NCI-H1092 treated with DMSO at 0.1 percent for 48 hours (cell line): ENCODE results near the gene RAB6B.

Source experiments
- DNase-seq: peaks from one replicate; lab custom pipeline; 2025; lab: John Stamatoyannopoulos, UW

RAB6B gene

DNA sequence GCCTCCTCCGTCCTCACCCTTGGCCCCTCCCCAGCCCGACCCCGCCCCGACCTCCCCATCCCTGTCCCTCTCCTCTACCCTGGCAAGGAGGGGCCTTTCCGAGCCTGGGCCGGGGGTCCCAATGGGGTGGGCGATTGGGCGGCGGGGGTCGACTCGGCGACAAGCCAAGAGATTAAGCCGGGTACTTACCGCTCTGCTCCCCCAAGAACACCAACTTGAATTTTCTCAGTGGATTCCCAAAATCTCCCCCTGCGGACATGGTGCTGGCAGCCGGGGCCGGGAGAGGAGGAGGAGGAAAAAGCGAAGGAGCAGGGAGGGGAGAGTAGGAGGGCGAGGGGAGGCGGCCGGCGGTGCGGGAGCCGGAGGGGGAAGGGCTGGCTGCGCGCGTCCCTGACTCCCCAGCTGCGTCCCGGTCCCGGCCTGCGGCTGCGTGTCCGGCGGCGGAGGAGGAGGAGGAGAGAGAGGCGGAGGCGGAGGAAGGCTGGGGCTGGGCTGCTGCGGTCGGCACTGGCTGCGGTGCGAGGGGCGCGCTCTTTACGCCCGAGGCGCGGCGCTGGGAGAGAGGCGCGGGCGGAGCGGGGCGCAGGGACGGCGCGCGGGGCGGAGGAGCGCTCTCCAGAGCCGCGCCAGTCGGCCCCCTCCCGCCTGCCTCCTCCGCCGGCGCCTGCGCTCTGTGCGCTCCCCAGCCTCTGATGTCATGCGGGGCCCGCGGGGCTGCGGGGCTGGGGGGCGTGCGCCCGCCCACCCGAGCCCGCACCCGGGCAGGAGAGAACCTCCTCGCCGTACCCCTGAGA lies at the start of gene RAB6B:
TSS of gene RAB6B (minus strand) at position 675 of the 794 bp plus-strand sequence. CDS start at position 259, 416 bp downstream.
- DNase-seq = peak; percentile 36

DNA sequence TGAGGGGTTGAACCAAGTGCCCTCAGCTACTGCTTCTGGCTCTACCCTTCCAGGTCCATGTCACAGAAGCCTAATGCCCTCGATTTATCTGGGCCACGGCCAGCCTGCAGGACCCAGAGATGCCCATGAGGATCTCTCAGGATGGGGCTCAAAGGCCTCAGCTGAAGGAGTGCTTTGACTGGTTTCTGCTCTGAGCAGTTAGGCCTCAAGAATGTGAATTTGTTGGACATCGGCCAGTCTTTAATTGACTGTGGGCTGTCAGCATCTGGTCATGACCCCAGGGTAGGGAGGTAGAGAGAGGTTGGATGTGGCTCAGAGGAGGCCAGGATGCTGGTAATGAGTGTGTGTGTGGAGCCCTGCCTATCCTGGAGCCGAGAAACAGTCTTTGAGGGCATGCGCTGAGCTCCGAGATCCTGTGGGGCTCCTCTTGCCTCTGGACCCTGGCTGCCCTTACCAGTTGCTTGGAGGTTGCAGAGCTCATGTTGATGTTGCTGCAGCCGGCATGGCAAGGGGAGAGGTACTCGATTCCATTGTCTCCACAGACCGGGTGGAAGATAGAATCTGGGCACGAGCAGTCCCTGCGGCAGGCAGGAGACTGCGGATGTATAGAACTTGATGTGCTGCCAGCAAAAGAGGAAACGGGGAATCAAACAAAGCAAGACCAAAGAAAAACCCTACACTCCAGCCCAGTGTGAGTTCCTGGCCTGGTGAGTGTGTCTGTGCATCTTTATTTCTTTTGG lies 49.1 kb upstream of the RAB6B start:
- peak; percentile 62 for DNase-seq

DNA sequence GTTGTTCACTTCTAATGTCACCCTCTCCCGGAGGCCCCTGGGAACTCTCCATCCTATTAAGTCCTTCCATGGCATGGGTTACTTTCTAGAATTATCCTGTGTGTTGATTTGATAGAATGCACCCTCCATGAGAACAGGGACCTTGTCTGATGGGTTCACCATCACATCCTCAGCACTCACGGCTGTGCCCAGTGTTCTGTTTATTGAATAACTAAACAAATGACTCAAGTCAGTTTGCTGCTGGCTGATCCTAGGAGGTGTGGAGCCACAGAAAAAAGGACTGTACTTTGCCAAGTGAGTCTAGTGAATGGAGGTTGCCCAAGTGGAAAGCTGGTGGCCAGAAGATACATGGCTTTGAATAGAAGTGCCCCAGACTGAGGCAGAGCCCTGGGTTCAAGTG lies 48.5 kb upstream of the RAB6B start:
- DNase-seq = no peak

DNA sequence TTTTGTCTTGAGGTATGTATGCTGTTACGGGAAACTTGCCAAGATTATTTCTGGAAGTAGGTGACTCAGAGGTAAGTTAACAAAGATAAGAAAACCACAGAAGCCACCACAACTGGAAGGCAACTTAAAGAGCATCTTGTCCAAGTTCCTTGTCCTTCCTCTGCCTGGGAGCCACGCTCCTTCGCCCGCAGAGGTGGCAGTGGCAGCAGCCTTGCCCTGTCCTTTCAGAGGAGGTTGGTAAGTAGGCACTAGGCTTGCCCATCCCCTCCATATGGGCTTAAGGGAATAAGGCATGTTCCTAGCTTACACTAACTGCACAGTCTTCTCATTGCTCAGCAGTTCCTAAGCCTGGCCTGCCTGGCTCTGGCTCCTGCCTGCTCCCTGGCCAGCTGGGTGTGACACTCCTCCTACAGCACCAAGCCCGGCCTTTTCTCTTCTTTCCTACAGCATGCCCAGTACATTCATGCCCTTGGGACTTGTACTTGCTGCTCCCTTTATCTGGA lies 48.0 kb upstream of the RAB6B start:
- DNase-seq = no peak

DNA sequence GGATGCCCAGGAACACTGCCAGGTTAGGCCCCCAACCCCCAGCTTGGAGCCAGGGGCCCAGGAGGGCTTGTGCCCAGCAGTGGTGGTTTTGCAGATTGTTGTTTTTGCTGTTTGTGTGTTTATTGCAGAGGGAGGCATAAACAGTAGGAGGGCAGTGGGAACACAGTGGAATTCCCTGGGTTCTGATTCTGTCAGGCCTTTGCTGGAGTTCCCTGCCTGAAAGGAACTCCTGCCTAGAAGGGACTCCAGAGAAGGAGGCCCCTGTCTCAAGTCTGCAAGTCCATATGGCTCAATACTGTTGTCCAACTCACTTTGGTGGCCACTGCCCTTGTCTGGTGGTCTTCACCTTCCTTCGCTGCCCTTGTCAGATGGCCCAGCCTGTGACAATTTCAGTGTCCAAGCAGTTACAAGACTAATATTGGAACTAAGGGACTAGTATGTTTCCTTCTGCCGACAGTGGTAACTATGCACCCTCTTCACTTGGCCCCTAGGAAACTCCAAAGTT lies 47.4 kb upstream of the RAB6B start:
- no peak for DNase-seq

DNA sequence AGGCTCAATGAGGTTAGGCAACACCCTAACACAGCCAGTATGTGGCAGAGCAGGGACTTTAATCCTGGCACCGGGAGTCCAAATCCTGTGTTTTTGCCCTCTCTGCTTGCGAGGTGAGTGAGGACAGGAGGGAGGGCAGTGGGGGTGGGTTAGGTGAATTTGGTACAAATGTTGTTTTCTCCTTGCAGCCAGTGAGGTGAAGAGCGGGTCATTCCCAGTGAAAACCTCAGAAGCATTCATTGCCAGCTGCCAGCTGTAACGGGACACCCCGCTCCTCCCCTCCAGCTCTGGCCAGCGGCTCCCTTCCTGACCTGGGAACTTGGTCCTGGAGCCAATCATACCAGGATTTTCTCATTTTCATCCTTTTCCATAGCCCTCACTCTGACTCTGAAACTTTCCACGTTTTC lies 45.7 kb upstream of the RAB6B start:
- DNase-seq = no peak

DNA sequence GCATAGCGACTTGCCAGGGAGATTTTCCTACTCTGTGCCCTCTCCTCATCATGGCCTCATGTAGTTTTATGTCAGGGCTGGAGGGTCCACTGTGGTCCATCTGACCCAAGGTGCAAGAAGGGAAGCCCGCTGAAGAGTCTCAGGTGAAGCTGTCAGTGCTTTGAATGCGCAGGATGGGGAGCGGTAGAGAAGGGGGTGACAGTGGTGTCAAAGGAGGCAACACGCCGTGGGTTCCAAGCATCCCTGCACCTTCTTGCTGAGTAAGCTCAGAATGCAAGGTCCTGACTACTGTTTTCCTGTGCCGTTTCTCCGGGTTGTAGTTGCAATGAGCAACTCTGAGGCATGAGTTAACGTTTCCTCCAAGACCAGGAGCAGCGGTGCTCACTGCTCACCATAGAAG lies 44.9 kb upstream of the RAB6B start:
- DNase-seq = no peak

DNA sequence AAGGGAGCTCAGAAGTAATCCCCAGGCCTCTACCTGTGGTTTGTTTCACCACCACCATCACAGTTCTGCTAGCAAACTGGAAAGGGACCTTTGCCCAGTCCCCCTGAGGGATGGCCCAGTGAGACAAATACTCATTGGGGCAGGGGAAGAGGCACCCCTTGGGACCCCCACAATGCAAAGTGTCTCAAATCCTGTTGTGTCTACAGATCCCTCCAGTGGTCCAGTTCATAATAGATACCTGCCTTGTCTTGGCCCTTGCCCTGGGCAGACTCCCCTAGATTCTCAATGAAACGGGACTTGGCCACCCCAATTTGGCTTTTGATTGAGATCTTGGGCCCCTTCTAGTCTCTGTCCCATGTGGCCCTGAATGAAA lies 43.8 kb upstream of the RAB6B start:
- no peak for DNase-seq

DNA sequence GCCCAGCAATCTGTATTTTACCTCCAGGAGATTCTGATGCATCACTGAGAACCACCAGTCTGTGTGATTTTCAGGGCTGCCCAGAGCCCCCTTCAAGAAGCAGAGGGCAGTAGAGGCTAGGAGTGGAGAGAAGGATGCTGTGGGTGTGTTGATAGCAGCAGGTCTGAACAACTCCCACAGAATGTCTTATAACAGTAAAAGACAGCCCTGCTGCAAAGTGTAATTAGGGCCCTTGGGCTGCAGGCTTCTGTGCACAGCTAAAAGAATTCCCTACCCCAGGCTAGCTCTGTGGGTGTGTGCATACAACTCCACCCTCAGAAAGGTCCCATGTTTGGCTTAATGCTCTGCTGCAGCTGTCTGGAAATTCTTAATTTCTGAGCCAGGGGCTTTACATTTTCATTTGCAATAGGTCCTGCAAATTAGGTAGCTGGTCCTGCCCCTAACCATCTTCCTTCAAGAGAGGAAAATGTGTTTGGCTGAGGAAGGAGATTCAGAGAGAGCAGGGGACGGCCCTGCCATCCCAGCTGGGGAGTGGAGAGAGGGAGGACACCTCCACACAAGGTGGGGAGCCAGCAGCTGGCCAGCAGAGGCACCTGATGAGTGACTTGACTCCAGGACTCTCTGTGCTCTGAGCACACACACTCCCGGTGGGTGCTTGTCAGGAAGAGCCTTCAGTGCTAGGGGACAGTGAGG lies 43.2 kb upstream of the RAB6B start:
- peak; percentile 11 for DNase-seq

DNA sequence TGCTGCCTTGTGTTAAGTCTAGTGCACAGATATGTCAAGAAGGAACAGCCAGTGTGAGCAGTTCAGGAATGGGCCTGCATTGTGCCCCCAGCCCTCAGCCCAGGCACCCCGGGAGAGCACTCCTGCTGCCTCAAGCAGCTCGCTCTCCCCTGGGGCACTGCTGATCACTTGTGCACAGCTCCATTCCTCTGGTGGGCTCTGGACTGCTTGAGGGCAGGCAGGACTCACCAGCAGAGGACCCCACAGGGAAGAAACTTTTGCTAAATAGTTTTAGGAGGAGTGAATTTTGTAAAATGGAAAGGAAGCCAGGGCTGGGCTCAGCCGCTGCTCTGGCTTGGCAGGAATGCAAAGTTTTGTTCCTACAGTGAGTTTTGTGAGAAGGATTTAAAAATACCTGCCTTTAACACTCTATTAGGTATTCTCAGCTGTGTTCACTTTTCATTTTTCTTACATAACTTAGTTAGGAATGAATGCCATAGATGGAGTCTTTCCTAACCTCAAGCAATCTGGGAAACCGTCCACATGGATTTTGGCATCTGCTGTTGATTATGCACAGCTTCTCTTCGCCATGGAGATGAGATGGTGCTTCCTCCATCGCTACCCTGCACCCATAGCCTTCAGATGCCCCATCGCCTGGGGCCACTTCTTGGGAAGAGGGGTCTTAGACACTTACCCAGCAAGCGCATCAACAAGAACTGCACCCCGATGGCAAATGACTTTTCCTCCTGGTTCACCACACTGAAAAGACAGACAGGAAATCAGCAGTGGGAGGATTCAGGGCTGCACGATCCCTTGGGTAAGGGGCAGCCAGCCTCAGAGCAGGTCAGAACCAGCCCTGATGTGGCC lies 42.3 kb upstream of the RAB6B start:
- DNase-seq = no peak

DNA sequence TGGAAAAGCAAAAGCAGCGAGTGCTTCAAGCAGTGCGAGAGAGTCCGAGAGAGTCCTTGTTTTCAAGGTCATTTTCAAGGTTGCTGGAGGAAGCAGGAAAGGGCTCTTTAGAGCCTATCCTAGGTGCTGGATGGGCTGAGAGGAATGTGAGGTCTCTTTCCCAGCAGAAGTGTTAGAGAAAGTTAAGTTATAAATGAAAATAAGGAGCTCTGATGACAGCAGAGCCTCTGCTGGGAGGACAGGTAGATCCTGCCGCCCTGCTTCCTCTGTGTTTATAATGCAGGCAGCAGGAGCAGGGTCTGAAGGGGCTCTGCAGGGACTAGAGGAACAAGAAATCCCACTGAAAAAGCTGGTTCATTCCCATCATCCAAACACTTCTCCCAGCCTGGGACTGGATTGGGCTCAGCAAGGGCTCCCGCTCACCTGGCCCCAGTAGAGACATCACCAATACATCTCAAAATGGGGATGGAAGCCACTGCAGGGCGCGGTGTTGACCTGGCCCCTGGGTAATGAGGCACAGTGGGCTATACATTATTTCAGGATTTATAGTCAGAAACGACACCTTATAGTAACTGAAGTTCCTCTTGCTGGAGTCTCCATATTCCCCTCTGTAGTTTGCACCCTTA lies 41.5 kb upstream of the RAB6B start:
- no peak for DNase-seq

DNA sequence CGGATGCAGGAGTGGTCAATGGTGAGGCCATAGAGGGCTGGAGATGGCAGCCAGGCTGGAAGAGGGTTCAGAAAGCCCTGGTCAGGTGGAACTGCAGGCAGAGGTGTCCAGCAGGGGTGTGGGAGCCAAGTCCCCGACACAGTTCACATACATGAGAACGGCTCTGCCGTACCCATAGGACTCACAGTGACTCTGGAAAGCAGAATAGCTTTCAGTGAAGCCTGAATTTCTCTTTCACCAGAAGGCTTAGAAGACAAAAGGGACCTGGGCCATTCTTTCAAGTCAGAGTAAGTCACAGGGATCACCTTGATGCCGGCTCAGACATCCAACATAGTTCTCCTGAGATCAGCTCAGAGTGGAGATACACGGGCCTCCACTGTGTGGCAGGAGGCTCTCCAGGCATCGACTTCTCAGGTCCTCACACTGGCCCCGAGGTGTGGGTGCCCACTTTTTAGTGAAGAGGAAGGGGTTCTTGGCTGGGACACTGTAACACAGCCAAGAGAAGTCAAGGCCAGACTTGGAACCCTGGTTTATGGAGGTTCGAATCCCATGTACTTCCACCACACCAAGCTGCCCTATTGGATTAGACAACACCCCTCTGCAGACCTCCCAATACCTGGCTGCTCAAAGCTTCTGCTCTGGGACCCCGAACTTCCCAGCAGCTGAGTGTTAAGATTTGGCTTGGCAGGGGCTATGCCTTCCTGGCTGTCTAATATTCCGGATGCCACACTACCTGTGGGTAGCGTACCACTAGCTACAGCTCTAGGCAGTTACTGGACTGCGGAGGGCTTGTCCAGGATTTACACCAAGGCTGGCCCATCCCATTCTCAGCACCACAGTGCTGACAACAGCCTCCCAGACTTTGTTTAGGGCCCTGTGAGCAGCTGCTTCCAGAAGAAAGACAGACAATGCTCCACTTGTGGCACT lies 40.4 kb upstream of the RAB6B start:
- no peak for DNase-seq

DNA sequence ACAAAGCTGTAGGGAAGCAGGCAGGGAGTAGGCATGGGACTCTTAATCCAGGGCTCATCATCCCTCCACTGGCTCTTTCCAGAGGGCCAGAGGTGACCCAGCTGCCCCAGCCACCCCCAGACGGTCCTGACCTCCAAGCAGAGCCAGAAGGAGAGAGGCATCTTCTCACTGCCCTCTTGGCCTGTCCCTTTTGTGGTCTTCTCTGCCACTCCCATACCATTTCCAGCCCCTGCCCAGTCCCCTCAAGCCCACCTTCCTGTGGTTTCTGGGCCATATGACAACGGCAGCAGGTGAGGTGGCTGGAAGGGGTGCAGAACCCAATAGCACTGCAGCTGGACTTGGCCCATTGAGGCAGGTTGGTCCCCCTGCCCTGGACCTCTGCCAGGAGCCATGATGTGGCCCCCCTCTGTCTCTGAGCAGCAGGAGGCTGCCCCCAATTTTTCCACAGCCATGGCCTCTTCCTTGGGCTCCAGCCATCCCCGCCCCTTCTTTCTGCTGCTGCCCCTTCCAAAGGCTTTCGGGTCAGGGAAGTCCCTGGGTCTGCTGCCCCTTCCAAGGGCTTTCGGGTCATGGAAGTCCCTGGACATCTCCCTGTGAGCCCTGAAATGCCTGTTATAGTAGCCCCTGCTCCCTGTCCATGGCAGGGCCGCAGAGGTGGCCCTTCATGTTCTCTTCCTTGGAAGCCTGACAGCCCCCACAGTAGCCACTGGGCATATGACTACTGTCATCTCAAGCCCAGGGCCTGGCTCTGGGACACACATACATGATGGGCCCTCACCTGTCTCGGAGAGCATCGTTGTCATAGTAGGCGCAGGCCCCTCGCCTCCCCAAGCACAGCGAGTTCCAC lies 39.5 kb upstream of the RAB6B start:
- DNase-seq = no peak

DNA sequence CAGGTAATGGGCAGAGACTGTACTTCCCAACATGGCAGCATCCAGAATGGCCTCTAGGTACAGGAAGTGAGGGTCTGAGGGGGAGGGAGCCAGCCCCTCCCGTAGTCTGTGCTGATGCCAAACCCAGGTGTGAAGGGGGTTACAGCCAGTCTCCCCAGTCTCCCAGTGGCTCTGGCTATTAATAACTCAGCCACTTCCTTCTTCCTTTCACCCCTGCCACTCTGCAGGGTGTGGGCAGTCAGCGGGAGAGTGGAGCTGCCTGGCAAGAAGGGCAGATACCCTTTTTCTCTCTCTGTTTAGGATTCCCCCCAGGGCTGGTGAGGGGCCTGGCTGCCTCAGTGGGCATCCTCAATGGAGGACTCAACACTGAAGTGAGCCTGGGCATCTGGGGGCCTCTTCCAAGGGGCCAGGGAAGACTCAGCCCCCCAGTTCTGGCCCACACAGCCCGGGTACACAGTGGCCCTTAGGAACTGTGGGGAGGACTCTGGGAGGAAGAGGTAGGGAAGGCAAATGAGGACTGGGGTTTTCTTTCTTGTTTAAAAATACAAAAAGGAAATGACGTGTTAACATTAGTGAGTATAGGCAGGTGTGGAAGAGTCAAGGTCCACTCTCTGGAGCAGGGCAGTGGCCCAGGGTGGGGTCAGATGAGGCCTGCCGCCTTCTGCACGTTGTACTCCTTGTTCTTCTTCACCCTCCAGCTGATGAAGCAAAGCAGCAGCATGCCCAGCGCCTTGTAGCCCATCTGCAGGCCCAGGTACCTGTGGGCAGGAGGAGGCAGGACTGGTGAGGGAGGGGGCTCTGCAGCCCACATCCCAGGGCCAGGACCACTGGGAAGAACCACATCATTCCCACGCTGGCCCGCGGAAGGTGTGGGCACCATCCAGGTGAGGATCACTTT lies 38.6 kb upstream of the RAB6B start:
- DNase-seq = no peak

DNA sequence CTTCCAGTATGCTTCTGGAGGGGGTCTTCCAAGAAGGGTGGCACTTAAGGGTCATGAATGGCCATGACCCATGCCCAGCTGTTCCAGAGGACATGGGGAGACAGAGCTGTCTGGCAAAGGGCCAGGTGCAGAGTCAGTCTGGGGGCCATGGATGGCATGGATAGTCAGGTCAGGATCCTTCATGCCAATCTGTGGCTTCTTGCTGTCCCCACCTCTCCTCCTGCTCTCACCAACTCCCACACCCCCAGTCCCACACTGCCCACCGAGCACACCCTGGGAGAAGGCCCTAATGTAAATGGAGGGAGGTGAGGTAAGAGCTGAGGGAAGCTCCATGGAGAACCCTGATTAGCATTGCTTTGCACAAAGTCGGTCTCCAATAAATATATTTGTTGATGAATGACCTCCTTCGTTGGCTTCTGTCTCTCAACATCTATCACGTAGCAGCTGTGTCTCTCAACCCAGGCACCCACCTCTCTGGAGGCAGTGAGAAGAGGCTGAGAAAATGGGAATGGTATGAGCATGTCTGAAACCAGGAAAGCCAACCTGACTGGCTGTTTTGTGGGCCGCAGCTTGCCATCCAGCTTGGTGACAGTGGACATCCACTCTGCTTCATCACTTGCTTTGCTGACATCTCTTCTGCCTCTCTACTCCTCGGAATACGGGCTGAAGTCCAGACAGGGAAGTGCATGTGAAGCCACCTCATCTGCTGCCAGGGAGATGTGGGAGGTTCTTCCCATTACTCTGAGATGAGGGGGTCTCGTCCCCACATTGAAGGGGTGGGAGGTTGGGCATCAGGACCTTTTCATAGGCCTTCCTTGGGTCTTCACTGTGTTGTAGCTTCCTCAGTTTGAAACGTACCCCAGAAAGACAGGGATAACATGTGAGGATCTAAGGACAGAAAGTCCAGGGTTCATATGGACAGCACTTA lies 37.7 kb upstream of the RAB6B start:
- no peak for DNase-seq

DNA sequence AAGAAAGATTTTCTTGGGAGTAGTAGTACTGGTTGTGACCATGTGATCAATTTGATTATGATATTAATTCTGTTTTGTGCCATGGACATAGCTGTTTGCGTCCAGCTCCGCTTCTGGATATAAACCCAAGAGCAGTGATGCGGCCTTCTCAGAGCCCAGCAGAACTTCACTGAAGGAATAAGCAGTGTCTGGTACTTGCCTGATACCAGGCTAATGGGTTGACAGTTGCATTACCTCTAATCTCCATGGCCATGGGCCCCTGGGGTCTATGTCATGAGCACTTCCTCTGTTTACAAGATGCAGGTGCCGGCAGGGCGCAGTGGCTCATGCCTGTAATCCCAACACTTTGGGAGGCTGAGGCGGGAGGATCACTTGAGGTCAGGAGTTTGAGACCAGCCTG lies 36.3 kb upstream of the RAB6B start:
- no peak for DNase-seq

DNA sequence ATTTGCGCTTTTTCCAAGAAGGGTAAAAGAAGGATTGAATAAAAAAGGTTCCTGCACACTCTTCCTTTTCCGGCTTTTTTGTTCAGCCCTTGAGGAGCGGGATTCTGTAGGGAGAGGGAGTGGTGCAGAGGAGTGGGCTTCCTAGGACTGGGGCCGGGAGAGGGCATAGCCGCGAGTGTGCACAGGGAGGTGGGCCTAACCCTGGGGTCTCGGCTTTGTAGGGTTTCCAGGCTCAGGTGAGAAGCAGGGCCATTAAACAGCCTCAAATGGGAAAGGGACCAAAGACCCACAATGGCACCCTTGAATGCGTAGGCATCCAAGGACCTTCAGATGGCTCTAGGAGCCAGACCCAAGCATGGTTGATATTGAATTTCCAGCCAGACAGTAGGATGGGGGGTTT lies 35.4 kb upstream of the RAB6B start:
- DNase-seq = no peak
